HUDEP-2 (cell line): Measurements from ENCODE around the gene SLC25A4.

ENCODE experiments used
- DNase-seq, 76 experiments: peaks; one replicate each; lab custom pipeline; 2025; ENCODE audit not compliant: unreplicated experiment in 76 of 76; lab: John Stamatoyannopoulos, UW

The SLC25A4 gene

DNA sequence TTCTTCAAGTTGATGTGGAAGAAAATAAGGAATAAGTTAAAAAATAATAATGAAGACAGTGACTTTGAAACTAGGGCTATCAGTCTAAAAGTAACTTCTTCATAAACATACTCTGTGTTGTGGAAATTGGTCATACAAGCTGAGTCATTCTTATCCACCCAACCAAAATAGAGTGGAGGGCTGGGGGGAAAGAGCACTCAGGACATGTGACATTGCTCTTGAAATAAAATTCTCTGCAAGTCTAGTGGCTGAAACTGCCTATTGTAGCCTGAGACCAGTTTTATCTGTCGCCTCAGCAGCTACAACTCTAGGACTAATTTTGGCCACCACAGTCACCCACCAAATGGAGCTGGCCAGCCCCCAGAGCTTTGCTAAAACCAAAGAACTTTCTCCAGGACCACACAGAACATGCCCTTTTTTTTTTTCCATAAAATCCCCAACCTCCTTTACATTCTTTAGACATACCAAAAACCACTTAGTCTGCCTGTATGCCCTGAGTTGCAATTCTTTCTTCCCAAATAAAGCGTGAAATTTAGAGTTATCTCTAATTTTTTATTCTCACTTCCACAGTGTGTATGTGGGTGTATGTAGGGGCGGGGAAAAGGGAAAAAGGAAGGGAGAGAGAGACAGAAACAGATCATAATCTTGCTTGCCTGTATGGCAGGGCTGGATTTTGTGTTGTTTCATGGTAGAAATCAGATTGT lies 23.0 kb upstream of the SLC25A4 start:
- DNase-seq: no peak

DNA sequence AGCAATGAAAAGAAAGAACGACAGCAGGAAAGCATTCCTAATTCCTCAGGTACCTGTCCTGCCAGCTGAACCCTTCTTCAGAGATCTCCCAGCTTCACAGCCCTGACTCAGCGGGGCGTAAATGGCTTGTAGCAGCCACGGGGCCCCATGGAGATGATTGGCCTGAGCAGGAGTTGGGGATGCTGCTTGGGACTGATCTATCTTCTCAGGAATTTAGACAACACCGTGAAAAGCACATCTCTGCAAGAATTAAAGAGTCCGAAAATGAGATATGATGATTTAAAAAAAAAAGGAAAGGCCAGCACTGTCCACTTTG lies 22.5 kb upstream of the SLC25A4 start:
- DNase-seq: no peak

DNA sequence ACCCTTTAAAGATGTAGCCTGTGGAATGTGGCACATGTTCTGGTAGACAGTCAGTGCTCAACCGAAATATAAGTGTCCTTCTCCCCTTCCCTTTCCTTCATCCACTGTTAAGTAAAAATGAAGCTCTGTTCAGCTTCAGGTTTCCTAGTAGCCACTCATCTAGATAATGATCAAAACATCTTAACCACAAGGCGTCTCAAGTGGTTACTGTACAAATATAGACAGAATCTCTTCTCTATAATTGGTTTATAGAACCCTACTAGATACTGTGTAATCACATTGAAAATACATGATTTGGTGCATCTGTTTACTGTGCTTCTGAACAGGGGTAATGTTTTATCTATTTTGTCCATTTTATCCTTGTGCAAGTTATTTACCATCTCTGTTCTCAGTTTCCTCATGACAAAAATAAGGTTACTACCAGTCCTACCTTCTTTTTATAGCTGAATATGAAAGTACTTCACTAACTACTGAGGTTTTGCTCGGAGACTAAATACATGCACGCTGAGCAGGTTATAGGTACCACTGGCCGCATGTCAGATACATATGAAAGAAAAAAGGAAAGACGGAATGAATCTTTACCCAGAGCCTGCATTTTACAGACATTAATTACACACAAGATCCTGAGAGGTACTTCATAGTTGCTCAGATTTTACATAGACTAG lies 20.3 kb upstream of the SLC25A4 start:
- no peak for DNase-seq

DNA sequence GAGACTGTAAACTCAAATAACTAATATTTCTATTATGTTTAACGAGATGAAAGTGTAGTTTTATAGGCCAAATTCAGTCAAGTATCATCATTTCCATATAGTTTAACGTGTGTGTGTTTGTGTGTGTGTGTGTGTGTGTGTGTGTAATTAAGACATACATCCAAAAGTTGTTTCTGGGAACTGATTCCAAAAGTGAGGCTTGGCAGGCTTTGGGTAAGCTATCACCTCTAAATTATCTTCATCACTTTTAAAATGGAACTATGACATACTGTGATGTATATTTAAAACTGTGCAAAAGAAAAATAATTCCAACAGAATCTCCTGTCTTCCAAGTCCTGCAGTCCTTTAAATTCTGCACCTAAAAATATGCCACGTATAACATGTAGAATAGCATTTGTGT lies 19.1 kb upstream of the SLC25A4 start:
- DNase-seq: no peak

DNA sequence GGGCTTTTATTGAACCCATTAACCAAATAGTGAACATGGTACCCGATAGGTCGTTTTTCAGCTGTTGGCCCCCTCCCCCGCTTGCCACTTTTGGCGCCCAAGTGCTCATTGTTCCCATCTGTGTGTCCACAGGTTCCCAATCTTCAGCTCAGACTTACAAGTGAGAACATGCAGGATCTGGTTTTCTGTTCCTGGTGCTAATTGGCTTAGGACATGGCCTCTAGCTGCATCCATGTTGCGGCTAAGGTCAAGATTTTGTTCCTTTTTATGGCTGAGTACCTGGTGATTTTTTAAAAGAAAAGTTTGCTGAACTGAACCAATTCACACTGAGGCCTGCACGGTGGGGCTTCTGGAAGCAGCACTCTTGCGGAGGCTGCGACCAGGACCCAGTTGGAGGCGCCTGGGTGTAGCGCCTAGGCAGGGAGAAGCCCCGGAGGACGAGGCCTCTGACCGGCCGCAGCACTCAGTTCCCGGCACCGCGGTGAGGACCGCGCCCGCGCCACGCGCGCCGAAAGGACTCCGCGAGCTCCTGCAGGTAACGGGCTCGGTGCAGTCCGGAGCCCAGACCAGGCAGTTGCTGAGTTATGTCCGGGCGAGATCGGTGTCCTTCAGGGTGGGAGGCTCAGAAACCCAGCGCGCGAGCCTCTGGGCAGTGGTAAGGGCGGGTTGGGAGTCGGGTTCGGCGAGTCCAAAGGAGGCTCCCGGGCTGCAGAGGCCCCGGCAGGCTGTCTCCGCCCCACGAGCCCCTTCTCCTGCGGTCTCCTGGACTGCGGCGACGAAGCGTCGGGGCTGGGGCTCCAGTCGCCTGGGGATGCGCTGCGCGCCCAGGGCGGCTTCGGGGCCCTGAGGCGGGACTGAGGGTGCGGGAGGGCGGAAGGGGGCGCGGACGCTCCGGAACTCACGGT lies 15.8 kb upstream of the SLC25A4 start:
- no peak for DNase-seq

DNA sequence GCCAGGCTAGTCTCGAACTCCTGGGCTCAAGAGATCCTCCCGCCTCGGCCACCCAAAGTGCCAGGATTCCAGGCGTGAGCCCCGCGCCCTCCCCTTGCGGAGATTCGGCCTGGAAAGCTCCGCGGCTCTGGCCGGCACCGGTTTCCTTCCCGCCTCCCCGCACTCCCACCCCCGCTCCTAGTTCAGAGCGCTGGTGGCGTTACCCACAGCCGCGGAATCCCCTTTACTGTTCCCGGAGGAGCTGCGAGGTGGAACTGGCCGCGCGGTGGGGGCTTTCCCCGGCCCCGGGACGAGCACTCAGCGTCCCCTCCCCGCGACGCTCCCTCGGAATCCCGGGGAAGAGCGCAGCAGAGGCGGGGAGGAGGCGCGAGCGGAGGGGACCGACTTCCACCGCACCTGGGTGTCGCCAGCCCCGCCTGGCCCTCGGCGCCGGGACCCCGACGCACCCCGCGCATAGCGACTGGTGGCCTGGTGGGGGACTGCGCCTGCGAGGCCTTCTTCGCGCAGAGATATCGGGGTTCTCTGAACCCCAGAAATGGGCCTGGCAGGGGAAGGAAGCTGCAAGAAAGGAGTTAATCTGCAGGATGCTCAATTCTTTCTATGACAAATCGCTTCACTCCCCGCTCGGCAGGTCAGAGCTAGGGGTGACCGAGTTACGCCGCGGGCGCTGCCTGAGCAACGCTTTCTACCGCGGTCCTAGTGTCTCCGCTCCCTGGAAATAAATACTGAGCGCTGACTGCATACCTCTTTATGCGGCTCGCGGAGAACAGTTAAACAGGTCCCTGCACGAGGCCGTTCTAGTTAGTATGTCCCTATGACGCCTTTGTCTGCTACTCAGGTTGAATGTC lies 14.6 kb upstream of the SLC25A4 start:
- peak in 2 of 76 experiments; percentile 3 to 4 for DNase-seq

DNA sequence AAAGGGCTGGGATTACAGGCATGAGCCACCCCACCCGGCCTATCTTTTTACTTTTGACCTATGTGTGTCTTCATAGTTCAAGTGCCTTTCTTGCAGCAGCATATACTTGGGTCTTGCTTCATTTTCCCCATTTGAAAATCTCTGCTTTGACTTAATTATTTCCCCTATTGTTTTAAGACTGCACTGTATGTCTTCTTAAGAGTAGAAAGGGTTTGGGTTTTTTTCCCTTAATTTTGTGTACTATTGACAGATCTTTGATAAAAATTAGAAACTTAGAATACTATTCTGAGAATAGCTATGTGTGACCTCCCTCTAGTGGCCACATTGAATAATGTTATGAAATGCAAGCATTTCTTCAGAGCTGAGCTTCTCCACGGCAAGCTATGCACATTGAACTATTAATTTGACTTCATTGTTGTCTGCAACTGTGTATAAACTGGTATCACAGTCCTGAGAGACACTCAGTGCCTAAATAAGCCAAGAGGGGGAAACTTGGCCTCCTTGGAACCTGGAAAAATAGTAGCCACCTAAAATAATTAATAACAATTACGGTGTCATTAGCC lies 8.7 kb upstream of the SLC25A4 start:
- DNase-seq: peak in 19 of 76 experiments; percentile 2 to 53 (median 27)

DNA sequence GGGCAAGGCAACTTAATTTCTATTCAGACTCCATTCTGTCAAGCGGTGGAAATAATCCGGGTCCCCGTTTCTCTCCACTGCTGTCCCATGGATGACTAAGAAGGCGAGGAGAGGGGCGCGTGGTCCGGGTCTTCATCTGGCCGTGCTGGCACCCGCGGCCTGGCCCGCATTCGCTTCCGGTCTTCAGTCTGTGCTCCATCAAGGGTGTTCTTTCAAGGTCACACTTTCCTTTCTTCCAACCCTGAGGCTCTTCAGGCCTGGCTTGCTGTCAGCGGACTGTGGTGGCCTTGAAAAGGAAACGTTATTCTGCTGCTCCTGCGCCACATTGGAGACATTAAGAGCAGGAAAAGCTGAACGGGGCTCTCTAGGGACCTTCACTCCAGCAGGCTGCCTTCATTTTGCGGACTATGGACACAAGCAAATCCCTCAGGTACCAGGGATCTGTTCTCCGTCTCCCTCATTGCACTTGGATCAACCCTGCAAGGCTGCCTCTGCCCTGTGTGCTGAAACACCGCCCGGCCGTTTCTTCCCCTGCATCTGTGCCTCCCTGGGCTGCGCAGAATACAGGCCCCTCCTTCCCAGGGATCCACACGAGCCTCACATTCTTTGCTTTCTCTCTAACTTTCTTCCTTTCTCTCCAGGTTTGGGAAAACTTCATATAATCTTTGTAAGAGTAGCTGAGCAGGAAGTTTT lies 5.7 kb upstream of the SLC25A4 start:
- DNase-seq: no peak

DNA sequence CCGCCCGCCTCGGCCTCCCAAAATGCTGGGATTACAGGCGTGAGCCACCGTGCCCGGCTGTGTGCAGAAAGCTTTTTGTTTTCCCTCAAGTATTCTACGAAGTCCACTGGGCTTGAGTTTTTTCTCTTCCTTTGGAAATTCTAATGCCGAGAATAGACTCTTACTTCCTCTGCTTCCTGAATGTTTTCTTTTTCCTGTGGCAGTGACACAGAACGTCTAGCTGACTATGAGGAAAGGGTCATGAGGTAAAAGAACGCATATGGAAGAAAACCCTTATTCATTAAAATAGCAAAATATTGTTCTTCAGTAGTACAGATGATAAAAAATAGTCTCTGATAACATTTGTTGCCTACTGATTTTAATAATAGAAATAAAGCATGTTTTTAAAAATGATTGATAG lies 4.9 kb upstream of the SLC25A4 start:
- DNase-seq: no peak

DNA sequence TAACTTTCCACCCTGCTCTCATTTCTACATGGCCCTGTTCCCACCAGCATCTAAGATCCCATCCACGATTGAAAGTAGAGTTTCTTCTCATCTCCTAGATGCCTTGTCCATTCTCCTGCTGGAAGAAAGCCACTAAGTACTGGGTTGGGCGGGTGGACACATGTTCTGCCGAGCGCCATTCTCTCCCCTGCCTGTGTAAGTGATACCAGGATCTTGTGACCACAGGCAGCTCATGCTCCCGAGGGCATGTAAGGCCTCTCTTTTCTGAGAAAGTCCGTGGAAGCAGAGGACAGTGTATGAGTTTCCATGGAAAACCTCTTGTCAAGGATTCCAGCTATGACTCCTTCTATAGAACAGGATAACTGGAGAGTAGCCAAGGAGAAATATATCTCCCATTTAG lies 3.3 kb upstream of the SLC25A4 start:
- no peak for DNase-seq

DNA sequence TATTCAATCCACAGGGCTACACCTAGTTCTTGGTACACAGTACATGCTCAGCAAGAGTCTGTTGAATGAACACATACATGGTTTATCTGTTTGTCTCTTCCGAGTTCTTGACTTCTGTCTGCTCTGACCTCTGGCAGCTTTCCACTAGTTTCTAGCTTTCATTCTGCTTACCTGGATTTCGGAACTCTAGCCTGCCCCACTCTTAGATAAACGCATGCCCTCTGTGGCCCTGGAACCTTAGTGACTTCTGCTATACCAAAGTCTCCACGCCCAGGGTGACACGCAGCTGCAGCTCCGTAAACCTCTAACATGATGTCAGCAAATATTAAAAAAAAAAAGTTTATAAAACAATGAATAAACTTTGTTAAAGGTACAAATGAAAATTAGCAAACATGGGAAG lies 1.3 kb upstream of the SLC25A4 start:
- DNase-seq: no peak

DNA sequence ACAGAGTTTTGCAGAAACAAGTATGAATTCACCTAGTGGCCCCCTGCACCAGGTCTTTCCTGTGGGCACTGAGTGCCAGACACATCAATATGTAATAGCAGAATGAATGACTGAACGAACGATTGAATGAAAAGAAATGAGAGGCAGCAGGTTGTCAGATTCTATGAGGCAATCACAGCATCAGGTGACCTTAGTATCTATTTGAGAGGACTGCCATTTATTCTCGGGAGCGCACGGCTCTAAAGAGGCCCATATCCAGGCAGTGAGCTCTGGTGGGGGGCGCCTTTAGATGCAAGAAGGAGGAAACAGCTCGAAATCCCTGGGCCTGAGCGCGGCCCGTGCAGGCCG lies 528 bp upstream of the SLC25A4 start:
- peak in 2 of 76 experiments; percentile 32 to 35 for DNase-seq

DNA sequence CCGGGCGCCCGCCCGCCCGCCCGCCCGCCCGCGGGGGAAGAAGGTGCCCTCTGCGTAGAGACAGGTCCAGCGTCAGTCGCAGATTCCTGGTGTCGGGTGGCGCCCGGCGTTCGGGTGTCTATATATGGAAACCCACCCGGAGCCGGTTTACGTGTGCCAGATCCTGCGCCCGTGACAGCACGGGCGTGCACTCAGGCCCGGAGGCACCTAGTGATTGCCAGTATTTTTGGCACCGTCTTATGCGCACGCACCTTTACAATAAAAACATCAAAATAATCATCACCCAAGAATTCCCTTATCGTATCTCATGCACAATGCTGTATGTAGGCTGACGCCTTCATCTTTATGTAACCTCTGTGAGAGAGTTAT lies 519 bp downstream of the SLC25A4 start:
- peak in 5 of 76 experiments; percentile 1 to 37 (median 34) for DNase-seq

DNA sequence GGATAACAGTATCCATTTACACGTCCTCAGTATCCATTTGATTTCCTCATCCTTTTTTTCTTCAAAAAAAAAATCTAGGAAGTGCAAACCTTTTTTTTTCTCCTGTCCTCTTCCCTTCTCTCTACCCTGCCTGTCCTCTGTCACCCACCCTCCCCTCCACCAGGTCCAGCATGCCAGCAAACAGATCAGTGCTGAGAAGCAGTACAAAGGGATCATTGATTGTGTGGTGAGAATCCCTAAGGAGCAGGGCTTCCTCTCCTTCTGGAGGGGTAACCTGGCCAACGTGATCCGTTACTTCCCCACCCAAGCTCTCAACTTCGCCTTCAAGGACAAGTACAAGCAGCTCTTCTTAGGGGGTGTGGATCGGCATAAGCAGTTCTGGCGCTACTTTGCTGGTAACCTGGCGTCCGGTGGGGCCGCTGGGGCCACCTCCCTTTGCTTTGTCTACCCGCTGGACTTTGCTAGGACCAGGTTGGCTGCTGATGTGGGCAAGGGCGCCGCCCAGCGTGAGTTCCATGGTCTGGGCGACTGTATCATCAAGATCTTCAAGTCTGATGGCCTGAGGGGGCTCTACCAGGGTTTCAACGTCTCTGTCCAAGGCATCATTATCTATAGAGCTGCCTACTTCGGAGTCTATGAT lies 1.7 kb downstream of the SLC25A4 start:
- DNase-seq: no peak

DNA sequence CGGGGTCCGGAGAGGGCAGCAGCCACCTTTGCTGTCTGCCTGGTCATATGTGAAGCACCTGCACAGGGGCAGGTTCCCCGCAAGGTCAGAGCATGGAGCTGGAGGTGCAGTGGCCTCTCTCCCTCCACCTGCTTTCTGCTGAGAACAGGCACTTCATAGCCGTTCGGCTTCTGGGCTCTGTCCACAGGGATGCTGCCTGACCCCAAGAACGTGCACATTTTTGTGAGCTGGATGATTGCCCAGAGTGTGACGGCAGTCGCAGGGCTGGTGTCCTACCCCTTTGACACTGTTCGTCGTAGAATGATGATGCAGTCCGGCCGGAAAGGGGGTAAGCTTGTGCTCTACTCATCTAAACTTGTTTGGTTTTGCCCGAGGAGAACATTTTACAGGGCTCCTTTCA lies 2.5 kb downstream of the SLC25A4 start:
- no peak for DNase-seq

DNA sequence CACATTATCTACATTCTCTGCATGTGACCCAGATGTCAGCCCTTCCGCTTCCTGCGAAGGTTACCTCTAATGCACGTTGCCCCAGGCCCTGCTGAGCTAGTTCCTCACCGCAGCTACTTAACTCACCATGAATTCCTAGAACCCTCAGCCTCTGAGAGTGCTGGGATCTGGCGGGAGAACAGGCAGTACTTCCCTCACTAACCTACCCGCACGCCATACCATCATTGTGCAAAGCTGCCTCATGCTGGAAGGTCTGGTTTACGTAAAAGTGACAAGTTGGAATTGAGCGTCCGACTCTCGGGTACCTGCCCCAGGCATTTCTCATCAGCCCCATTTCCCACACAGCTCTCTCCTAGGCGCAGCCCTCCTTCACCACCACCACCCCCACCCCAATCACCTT lies 6.3 kb downstream of the SLC25A4 start:
- no peak for DNase-seq

DNA sequence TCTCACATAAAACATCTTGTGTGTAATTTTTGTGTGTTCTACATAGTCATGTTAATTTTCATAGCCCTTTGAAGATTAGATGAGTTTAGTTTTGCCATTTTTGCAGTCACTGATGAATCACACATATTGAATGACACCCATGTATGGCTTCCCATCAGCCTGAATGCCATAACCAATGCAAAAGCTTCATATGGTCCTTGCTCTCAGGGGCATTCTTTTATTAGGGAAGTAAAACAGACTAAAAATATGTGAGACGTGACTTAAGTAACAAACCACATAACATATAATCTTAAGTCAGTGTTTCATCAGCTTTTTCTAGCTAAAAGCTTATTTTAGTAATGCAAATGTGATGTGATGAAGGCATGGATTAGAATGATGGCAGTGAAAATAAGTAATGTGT lies 8.2 kb downstream of the SLC25A4 start:
- no peak for DNase-seq

DNA sequence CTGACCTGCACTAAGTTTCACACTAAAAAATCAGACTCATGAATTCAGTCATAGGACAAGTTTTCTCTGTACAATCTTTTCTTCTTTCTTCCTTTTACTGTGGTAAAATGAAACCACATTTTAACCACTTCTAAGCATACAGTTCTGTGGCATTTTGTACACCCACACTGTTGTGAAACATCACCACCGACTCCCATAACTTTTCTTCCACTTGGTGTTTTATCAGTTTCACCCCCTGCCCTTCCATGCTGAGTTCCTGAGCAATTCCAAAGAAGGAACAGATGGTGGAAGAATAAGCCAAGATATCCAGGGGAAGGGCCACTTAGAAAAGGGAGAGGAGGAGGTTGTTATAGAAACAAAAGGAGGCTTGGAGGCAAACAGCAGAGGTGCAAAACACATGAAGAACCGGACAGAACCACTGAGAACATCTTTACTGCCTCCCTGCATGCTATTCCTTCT lies 22.6 kb downstream of the SLC25A4 start:
- DNase-seq: no peak

DNA sequence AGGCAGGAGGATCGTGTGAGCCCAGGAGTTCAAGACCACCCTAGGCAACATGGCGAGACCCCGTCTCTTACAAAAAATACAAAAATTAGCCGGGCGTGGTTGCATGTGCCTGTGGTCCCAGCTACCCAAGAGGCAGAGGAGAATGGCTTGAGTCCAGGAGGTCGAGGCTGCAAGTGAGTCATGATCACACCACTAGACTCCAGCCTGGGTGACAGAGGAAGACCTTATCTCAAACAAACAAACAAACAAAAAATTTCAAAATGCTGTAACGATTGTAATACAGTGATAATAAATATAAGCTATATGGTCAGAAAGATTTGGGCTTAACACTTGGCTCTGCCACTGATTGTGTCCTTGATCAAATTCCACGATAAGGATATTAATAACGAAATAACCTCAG lies 24.2 kb downstream of the SLC25A4 start:
- DNase-seq: peak in 70 of 76 experiments; percentile 2 to 89 (median 64)
